ENCODE data around the gene SEMA3C. TPM values are rescaled to one million over a fixed set of nuclear protein-coding genes. Genes with fewer than 3 reads are reported as not detected.

Gene SEMA3C
- total RNA-seq, 1 donor from 2014 or later = 103 TPM

DNA sequence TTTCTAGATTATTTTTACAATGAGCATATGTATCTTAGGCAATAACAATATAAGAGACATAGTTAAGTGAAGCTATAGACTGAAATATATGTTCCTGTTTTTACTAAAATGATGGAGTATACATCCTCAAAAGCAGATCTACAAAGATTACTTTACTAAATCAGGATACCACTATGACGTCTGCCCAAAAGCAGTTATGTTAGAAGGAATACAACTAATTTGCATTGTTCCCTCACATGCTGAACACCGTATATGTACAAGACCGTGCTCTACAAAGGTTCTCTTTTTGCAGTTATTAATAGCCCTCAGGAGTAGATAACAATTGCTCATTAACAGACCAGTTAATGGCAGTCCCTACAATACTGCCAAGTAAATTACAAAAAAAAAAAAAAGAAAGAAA is 143.0 kb downstream of the SEMA3C start:
- no peak for DNase-seq

DNA sequence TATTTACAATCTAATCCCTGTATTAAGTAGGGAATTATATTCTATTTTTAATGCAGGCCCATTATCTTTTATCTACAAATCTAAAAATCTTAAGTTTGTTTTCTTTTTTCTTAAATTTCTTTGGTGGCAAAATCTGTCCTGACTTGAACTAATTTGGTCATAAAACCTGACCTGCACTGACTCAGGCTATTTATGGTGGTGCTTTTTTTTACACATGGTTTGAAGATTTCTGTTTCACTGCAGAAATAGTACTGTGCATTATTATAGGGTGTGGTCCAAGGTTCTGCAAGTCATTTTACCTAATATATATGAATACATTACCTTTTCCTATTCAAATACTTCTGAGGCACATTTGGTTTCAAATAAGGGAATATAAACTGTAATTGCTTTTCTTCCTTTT is 143.4 kb downstream of the SEMA3C start:
- no peak for DNase-seq

DNA sequence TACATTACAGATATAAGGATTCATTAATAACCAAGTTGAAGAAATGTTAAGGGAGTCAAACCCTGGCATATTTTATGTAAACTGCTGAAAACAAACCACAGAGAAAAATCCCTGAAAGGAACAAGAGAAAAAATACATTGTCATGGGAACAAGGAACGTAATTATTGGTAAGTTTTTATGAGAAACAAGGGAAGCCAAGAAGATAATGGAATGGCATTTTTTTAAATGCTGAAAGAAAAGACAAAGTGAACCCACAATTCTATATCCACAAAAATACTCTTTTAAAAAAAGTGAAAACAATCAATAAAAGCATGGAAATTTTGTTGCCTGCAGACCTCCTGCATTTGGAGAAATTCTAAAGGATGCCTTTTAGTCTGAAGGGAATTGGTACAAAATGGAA is 144.0 kb downstream of the SEMA3C start:
- no peak for DNase-seq

DNA sequence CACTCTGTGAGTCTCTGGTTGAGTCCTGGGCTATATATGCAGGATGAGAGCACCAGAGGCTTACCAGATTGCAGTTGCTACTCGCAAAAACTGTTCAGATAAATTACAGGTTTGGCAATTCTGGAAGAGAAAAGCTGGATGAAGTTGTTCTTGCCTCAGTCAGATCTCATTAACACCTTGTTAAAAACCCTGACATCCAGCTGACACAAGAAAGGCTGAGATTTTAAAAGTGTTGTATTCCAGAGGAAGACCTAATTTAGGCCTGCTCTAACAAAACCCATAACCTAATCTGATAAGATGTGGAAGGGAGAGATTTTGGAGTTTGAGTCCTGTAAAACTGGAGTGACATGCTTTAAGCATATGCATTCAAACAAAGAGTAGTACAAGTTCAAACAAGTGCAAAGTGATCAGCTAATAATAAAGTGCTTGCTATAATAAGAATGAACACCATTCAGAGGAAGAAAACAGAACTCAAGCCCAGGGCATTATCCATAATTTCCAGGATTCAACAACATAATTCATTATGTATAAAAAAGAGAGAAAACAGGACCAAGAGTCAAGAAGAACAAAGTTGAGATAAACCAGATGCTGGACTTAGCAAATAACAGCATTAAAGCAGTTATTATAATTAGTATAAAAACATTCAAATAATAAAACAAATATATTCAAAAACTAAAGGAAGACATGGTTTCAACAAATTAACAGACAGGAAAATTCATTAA is 144.9 kb downstream of the SEMA3C start:
- no peak for DNase-seq

DNA sequence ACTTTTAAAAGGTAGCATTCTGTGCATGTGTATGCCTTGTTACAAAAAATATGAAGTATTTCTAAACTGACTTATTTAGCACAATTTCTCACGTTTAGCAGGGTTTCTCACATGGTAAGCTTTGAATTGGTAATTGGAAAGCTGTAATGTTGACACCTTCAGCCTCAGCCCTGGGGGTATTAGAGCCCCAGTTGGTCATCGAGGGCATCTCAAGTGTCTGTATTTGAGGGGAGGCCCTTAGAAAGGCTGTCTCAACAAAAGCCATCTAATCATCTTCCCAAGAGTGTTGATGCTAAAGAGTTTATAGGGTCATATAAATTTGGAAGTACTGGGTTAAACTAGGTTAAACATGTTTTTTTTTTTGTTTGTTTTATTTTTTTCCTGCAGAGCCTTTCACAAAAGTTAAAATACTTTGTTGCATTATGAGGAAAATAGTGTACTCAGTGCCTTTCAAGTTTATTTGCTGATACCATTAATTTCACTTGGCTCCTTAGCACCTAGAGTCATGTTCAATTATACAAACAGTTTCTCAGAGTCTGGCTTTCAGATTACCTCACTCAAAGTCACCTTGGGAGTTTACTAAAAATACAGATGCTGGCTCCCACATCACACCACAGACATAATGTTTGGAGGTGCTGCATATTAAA is 146.4 kb downstream of the SEMA3C start:
- DNase-seq = no peak

DNA sequence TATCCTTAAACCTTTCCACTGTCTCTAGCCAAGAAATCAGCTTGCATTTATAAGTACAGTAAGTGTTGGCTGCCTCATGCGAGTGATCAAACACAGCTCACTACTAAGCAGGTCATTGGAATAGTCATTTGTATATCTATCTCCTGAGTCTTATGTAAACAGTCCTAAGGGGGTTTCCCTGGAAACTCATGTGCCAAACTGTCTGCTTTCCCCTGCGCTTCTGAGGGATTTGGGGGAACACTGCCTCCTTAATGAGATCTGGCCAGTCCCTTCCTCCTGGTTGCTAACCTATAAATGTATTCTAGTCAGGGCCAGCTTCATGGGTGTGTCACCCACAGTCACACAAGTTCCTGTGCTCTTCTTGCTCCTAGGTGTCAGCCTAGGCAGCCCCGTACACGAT is 147.3 kb downstream of the SEMA3C start:
- DNase-seq = peak; percentile 13

DNA sequence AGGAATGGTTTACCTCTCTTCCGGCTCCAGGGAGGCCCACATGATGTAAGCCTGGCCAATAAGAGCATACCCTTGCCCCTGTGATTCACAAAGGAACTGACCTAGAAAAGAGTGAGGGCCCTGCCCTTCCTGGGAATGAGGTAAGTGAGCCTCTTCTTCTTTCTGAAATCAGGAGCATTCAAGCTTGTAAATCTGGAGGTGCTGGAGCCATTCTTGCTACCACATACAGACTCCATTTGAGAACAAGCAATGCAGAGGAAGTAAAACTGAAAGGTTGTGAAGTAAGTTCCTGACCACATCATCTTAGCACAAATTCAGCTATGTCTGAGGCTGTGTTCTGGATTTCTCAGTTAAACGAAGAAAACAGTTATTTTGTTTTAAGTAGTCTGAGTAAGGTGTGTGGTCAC is 148.2 kb downstream of the SEMA3C start:
- DNase-seq = no peak

DNA sequence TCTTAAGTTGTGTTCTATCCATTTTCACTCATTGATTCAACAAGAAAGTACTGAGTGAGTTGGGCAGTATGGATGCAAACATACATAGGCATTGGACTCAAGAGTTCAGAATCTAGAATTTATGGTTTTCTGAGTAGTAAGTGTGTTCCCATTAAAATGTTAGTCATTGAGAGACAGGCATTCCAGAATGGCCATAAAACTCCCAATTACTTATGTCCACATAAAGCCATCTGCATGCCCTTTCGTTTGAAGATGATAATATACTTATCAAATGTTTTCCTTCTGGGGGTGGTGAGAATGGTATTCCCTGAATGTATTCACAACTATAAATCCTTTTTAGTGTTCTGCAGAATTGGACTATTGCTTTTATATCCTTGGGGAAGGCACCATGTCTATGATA is 148.8 kb downstream of the SEMA3C start:
- no peak for DNase-seq

DNA sequence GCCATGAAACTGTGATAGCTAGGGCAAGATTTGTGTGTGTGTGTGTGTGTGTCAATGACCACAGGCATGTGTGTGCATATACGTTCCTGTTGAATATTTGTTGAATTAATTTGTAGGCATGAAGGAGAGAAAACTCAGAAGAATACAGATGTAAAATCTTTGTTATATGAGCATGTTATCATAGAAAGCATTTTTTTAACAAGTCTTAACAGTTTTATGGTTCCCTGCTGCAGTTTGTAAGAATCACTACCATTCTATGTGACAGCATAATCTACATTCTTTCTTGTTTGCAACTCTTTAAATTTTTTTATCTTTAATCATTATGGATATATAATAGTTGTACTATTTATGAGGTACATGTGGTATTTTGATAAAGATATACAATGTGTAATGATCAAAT is 150.1 kb downstream of the SEMA3C start:
- no peak for DNase-seq

DNA sequence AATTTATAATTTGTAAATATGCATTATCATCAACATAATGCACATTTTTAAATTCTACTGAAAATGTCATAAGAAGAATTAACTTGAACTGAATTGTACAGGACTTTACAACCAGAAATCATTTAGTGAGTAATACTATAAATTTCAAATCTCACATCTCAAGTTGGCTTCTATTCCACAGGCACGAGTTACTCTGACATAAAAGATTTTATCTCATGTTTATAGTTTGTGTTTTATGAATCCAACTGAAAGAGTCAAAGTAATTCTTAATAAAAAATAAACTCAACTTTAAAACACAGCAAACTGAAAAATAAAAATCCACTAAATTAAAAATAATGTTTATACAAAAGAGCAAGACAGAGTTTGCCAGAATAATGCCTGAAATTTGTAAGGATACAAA is 151.2 kb downstream of the SEMA3C start:
- DNase-seq = no peak

DNA sequence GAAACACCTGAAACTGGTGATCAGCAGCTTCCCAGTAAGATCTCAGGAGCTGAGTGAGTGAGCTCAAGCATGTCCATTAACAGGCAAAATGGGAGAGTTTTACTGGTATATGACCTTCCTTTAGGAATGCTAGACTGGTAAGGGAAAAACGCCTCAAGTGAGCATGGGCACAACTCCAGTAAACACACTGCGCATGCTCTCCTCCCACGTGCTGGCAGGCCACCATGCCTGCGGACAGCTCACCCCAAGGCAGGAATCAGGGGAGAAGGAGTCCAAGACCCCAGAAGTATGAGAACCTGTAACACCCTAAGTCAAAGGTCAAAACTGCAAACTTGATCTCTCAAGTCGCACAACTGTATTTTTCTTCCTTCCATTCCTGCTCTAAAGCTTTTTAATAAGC is 152.1 kb downstream of the SEMA3C start:
- DNase-seq = no peak

DNA sequence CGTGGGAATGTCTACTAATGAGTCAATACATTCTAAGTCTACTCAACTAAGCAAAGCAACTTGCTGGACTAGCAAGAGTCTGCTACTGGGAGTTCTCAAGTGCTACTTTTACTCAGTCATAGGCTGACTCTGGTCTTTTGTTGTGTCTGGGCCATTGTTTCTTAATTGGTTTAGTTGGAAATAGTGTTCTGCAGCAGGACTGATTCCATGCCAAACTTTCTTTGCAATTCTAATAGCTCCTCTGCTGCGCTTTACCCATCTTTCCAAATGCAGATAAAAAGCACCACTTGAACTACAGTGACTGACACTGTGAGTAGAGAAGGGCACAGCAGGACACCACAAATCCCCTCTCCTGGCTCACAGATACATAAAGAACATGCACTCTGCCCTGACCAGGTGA is 154.7 kb downstream of the SEMA3C start:
- no peak for DNase-seq

DNA sequence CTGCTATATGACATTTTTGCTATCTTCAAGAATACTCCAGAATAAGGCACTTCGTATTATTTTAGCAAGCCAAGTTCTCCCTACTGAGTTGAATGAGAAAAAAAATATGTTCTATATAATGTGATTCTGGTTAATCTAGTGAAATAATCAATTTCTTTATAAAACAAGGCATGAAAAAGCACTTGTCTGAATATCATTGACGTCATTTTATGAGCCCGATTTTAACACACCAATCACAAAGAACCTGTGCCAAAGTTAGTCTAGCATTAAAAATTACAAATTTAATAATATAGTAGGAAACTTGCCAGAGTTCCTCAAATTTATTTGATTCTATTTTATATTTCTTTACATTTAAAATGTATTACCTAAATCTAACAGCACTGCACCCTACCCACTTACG is 155.1 kb downstream of the SEMA3C start:
- no peak for DNase-seq

DNA sequence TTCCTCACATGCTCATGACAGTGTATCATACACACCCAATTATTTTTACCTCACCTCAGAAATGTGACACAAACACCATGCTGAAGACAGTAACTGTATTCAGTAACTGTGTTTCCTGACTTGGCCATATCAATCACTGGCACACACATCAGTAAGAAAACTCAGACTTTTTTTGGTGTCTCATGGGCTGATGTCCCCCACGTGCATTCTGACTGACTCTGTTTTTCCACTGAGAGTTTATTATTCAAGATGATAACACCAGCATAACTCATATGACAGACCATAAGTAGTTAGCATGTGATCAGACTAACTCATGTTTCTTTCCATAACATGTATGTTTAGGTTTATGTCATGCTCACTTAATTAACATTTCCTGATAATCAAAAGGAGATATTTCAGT is 155.6 kb downstream of the SEMA3C start:
- no peak for DNase-seq

DNA sequence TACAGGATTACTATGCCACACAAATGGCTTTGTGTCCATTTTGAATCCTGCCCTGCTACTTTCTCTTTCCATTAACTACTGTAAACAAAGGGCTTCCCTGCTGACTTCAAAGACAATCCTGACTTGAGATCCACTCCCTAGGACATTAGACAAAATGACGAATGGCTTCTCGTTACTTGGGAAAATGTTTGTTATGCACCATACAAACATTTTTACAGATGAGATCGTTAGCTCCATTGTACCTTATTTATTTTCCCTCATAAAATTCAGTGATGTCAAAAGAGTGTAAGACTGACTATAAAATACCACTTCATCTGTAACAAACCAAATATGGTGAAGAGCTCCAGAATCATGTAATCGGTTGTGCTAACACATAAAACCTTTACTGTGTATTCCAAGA is 158.6 kb downstream of the SEMA3C start:
- DNase-seq = no peak

DNA sequence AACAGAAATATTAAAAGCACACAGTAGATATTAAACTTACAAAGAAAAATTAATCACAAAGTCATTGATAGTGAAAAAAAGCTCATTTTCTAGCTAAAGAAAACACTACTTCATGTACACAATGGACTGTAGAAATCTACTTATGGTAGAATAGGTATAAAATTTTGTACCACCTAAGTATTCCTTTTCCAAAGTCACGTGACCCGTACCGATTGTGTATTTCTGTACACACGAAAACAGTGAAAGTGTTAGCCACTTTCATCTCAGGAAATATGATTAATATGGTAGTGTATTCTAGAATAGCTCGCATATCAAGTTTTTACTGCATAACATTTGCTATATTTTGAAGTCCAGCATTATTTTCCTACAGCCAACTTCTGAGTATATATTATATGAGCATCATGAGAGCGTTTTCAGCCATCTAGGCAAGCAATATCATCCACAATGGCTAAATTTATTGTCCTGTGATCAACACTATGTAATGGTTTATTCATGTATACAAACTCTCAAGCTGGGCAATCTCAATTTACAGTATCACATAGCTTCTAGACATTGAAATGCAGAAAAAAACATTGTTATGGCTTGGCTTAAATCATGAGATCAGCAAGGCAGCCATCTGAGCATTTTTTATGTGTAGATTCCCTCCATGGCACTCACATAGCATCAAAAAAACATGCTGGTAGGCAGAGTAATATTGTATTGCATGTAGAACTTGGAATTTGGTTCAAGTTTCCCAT is 165.7 kb downstream of the SEMA3C start:
- no peak for DNase-seq

DNA sequence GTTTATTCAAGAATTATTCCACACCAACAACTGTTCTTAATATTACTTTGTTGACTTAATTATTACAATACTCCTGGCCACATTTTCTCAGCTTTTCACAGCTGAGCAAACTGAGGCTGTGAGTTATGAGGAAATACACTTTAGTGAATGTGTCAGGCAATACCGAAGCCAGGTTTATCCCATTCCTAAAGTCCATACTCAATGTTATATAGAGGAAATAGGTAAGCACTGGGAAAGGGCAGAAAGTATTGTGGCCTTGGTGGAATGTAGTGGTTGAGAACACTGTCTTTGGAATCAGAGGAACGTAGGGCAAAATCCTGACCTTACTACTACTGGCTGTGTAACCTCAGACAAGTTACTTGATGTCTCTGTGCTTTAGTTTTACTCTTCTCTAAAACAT is 169.6 kb downstream of the SEMA3C start:
- no peak for DNase-seq

DNA sequence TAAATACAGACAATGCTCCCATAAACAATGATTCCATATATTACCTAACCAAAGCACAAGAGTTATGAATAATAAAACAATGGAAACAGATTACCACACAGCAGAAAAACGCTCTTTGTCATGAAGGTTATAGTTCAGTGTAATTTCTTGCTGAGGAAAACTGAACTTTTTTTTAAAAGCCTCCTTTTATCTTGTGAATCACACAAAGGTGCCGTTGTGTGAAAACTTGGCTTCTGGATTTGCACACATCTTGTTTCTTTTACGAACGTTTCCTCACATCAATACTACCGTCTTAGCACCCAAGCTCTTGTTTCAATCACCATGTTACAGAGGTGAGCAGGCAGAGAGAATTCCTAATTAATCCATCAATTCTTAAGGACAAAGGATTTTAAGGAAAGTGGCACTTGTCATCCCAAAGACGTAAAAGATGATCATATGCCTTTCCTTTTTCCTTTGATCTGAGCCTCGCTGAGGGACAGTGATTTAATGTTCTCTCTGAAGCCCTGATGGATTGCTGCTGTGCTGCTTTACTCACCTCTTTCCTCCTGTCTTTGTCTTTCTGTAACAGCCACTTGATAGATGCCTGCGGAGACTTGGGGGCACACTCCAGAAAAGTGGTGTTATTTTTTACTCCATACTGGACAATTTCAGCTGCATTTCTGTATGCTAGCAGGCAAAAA is 170.3 kb downstream of the SEMA3C start:
- no peak for DNase-seq

DNA sequence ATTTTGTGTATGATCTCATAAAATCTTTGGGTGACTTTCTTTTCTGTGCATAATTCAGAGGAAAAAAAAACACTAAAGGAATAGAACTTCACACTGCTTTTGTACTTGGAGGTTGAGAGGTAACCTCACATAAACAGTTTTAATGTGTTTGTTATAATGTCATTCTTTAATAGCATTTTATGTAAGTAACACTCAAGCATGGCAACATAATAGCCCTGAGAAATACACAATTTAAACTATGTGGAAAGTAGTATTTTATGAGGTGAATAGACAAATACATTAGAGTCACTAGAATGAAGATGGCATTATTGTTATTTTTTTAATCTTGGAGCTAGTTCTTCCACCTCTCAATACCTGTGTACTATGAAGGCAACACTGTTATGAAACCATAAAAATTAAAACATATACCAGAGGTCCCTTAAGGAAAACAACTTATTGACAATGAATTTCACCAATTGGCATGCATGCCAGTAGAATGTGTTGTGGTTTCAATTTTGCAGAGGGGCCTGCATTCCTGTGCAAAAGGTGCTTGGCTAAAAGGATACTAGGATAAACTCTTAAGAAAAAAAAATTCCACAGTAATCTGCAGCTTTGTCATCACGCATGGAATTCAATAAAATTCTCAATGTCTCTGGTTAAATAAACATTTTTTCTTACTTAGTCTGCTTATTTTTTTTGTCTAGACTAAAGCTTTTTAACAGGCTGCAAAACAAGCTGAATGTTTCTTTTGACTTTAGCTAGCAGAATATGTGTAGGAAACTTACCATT is 177.9 kb downstream of the SEMA3C start:
- no peak for DNase-seq

DNA sequence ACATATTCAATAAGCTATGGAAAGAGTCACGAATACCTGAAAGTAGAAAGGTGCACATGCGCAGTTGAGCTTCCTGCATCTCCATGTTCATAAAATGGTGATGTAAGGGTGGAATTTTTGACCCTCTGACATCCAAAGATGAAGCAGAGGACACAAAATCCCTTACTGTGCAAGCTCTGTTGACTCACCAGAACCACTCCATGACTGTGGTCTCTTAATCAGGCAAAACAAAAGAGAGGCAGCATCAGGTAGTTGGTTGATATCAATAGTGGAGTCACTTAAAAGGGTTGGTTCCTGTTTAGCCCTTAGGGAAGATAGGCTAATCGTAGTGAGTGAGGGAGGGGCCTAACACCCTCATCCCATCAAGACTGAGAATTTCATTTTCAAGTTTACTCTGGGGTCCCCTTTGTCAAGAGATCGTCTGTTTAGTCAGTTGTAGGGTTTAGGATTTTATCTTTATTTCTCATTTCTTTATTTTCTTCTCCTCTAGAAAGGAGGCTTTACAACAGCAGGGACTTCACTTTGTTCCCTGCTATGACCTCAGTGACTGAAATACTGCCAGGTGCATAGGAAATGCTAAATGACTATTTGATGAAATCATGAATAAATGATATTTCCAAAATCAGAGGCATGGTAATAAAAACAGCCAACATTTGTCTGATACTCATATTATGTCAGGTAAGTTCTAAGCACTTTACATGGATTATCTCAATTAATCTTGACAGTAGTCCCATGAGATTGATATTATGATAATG is 182.3 kb downstream of the SEMA3C start:
- DNase-seq = no peak

DNA sequence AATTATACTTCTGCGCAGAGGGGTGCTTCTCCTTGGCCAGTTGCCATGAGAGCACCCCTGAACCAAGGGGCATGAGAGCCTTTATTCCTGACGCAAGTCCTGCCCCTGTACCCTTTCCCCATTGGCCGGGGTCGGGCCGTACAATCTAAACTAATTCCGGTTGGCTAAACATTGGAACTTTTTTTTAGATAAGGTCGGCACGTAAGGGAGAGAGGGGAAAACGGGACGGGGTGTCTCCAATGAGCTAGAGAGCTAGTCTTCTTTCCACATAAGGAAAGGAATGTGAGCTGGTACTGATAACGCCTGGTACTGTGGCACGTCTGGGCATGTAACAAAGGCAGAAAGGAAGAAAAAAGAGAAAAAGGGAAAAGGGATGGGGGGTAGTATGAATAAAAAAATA is 183.5 kb downstream of the SEMA3C start:
- no peak for DNase-seq

DNA sequence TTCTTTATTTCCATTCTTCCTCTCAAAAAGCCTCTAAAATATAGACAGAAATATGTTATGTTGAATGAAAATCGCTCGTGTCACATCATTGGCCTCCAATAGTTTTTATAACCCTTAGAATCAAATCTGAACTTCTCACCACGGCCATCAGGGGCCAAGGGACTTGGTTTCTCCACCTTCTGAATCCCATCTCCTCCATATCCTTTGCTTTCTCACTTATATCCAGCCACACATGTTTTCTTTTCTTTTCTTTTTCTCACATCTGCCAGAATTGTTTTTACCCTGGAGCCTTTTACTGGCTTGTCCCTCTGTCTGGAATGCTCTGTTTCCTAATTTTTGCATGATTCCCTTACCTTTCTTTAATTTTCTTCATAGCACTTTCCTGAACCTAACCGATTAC is 184.8 kb downstream of the SEMA3C start:
- no peak for DNase-seq

Measured in skin of body (tissue), 2 donors.